ENCODE measurements around the gene SIN3A.
"Not testable (repeated sequence)": the region's sequence is repeated elsewhere in the genome, so short reads cannot be mapped to it uniquely, and the experiment has no call there.

SIN3A gene

GRCh38 chr15:75416584-75416983 lies 34.9 kb downstream of the SIN3A start:
- no peak overlapping the region for H3K4me3 ChIP-seq (ENCODE audit: low read length)
- no peak for DNase-seq (ENCODE audit: low read depth)
- TF ChIP-seq, protein P1, sequence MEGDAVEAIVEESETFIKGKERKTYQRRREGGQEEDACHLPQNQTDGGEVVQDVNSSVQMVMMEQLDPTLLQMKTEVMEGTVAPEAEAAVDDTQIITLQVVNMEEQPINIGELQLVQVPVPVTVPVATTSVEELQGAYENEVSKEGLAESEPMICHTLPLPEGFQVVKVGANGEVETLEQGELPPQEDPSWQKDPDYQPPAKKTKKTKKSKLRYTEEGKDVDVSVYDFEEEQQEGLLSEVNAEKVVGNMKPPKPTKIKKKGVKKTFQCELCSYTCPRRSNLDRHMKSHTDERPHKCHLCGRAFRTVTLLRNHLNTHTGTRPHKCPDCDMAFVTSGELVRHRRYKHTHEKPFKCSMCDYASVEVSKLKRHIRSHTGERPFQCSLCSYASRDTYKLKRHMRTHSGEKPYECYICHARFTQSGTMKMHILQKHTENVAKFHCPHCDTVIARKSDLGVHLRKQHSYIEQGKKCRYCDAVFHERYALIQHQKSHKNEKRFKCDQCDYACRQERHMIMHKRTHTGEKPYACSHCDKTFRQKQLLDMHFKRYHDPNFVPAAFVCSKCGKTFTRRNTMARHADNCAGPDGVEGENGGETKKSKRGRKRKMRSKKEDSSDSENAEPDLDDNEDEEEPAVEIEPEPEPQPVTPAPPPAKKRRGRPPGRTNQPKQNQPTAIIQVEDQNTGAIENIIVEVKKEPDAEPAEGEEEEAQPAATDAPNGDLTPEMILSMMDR (IDR thresholded peaks at IDR 0.05; ENCODE audit: insufficient read depth, low read depth, low read length, missing control alignments) = no peak

DNA sequence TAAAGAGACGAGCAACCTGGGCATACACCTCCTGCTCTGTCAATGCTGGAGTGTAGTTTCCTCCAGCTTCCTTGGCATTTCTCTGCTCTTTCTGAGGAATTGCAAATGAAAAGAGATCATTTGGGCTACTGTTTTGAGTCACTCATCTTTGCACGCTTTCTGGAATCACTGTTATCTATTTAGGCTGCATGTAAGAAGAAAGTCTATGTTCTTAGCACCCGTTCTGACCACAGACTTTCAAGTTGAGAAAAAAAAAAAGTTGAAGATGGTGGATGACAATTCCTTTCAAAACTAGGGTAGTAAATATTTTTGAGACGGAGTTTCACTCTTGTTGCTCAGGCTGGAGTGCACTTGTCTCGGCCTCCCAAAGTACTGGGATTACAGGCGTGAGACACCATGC lies 41.3 kb downstream of the SIN3A start:
- TF ChIP-seq, protein P1 (IDR thresholded peaks at IDR 0.05; ENCODE audit: insufficient read depth, low read depth, low read length, missing control alignments) = no peak

GRCh38 chr15:75407083-75407482 lies 44.4 kb downstream of the SIN3A start:
- TF ChIP-seq, protein P1 (IDR thresholded peaks at IDR 0.05; ENCODE audit: insufficient read depth, low read depth, low read length, missing control alignments) = no peak
- H3K4me3 ChIP-seq (ENCODE audit: low read length) = no peak overlapping the region
- DNase-seq (ENCODE audit: low read depth) = no peak

More for the DNA sequence above, 41.3 kb downstream of the SIN3A start:
- no peak overlapping the region for H3K4me3 ChIP-seq (ENCODE audit: low read length)
- no peak for DNase-seq (ENCODE audit: low read depth)

DNA sequence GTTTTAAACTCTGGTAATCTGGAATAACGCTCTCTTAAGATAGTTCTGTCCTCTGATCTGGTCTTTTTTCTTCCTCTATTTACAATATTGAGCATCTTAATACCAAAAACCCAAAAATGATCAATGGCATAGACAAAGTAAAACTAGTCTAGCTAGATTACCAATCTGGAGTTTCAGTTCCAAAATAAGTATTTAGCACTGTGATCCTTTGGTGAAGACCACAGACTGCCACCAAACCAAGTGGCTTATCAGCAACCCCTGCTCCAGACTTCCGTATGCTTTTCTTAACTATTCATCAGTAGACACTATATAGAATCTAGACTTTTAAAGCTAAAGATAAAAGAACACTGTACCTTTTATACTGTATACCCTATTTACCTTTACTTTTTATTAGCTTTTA lies 47.6 kb downstream of the SIN3A start:
- no peak overlapping the region for H3K4me3 ChIP-seq (ENCODE audit: low read length)
- TF ChIP-seq, protein P1 (IDR thresholded peaks at IDR 0.05; ENCODE audit: insufficient read depth, low read depth, low read length, missing control alignments) = no peak

DNA sequence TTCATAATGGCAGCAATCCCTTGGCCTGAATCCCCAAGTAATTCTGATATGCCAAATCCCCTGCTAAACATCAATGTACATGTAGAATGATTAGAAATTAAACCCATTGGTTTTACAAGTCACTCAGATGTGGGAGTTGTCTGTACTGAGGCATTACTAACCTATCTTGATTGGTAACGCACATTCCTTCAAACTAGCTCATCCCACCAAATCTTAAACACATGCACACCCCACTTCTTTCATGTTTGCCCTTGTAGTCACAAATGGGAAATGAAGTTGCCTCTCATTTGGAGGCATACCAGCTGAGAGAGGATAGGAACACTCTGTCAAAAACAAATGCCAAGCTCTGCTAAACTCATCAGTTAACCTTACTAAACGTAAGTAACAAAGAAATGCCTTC lies 54.0 kb downstream of the SIN3A start:
- DNase-seq (ENCODE audit: low read depth) = no peak
- H3K4me3 ChIP-seq (ENCODE audit: low read length) = no peak overlapping the region
- TF ChIP-seq, protein P1 (IDR thresholded peaks at IDR 0.05; ENCODE audit: insufficient read depth, low read depth, low read length, missing control alignments) = no peak

More for the DNA sequence above, 47.6 kb downstream of the SIN3A start:
- DNase-seq (ENCODE audit: low read depth) = no peak

GRCh38 chr15:75389791-75390382 lies 61.6 kb downstream of the SIN3A start:
- no peak overlapping the region for H3K4me3 ChIP-seq (ENCODE audit: low read length)
- DNase-seq (ENCODE audit: low read depth) = no peak
- TF ChIP-seq, protein P1 (IDR thresholded peaks at IDR 0.05; ENCODE audit: insufficient read depth, low read depth, low read length, missing control alignments) = no peak

DNA sequence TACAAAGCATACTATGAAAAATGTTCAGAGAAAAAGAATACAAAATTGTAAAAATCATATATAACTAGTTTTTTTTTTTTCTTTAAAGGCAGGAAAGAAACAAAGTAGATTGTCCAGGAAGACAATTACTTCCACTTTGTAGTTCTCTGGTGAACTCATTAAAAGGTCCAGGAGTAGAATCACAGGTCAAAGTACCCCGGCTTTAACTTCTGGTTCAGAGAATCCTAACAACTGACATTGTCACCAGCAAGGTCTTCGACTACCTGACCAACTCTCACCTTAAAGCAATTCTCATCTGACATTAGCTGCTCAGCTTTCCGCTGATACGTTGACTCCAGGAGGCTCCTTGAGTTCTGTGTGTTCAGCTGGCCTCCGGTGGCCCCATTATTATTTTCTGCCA lies 67.5 kb downstream of the SIN3A start:
- not testable (repeated sequence) for H3K4me3 ChIP-seq (ENCODE audit: low read length); DNase-seq (ENCODE audit: low read depth)
